GM19468 (cell line): ENCODE results near the gene SMCHD1.
"Not testable (repeated sequence)": the region's sequence is repeated elsewhere in the genome, so short reads cannot be mapped to it uniquely, and the experiment has no call there.

Experiments used
- ATAC-seq: cut with Tn5 transposase; IDR thresholded peaks from one replicate; pipeline ENCODE4 v1.9.1; 2021; ENCODE audit warnings: mild to moderate bottlenecking, moderate library complexity, moderate number of reproducible peaks; ENCODE audit not compliant: unreplicated experiment; ENCODE audit errors: extremely low read depth

The SMCHD1 gene

DNA sequence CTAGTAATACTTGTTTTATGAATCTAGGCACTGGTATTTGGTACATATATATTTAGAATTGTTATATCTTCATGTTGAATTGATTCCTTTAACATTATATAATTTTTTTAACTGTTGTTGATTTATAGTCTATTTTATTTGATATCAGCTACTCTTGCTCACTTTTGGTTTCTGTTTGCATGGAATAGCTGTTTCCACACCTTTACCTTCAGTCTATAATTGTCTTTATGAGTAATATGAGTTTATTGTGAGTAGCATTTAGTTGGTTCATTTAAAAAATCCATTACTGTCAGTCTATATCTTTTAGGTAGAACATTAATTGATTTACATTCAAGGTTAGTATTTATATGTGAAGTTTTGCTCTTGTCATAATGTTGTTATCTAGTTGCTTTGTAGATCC is 58.6 kb downstream of the SMCHD1 start:
- no peak for ATAC-seq

DNA sequence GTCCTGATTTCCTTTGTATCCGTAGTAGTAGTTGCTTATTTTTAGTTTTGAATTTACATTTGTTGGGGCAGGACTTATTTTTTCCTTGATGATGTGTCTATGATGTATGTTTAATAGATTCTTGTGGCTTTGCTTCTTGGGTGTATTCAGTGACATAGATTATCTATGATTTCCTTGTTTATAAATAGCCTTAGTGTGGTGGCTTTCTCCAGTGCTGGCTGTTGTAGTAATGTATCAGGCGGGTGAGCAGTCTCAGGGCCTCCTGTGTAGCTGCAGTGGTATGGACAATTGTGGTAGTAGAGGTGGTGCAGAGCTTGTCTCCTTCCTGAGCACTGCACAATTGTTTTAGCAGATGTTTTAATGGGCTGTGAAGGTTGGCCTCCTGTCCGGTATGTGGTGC is 60.5 kb downstream of the SMCHD1 start:
- no peak for ATAC-seq

DNA sequence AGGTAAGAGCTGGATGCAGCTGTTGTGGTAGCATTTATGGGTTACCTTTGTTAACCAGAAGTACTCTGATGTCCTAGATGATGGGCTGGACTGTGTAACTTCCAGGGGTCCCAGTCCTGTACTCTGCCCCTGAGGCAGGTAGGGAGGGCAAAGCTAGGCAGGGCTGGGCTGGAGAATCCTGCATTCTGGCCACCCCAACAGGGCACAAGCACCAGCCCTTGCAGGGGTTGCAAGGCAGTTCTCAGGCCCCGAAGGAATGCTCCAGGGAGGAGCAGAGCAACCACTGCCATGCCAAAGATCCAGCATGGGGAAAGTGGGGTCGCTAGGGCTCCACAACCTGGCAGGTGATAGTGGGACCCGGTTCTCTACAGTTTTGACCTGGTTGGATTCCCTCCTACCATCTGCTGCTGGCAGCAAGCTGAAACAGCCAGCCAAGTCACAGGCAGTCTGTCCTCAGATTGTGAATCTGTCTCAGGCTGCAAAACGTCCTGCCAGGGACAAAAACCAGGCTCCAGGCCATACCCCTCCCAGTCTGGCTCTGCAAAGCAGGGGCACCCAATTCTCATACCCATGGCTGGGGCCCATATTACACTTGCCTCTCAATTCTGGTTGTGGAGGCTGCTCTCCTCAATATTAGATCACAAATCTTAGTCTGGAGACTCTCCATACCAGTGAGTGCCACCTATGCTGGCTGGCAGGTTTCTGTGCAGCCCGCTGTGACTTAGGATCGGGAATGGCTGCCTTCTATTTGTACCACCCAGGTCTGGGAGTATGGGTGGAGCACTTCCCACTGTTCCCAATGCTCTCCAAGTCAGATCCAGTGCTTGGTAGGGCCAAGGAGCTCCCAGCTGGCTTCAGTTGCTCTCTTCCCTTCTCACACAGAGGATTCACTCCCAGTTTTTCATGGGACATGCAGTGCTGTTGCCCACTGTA is 61.1 kb downstream of the SMCHD1 start:
- no peak for ATAC-seq

DNA sequence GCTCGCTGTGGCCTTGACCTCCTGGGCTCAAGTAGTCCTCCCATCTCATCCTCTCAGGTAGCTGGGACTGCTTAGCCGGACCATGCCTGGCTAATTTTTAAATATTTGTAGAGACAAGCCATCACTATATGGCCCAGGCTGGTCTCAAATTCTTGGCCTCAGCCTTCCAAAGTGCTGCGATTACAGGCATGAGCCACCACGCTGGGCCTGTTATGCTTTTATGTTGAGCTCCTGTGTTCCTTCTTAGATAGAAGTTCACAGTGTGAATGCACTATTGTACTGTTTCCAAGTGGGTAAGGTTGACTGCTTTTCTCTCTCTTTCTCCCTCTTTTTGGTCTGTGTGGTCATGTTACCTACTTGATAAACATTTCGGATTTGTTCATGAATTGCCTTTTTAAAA is 61.9 kb downstream of the SMCHD1 start:
- ATAC-seq, result no peak

DNA sequence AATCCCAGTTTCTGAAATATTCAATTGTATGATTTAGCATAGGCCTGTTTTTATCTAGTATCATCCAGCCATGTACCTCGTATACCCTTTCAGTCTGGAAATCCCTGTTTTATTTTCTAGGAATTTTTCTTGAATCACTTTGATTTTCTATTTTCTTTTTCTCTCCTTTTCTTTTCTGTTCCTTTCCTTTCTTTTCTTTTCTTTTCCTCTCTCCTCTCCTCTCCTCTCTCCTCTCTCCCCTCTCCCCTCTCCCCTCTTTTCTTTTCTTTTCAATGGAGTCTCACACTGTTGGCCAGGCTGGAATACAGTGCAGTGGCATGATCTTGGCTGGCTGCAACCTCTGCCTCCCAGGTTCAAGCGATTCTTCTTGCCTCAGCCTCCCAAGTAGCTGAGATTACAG is 63.5 kb downstream of the SMCHD1 start:
- ATAC-seq, result no peak

DNA sequence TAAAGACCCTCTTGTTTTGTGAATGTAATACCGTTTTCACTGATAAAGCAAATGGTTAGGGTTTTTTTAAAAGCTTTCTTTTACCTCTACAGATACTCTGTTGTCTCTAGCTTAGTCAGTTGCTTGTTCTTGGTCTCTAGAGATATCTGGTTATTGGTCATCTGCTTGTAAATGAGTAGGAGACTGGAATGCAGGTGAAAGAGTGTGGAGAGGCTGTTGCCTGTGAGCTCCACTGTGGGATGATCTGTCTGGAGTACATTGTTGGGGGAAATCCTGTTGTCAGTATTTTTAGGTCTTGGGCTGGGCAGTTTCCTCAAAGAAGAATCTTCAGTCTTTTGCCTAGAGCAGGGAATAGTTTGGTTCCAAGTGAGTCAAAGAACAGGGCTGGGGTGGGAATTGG is 67.7 kb downstream of the SMCHD1 start:
- ATAC-seq, result no peak

DNA sequence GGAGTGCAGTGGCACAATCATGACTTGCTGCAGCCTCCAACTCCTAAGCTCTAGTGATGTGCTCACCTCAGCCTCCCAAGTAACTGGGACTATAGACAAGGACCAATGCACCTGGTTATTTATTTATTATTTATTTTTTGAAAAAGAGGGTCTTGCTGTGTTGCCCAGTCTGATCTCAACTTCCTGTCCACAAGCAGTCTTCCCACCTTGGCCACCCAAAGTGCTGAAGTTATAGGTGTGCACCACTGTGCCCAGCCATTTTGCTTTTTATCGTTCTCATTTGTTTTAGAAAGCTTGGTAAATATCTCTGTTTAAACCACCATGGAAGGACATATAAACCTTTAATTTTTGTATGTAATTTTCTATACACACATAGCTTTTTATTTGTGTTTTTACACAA is 74.2 kb downstream of the SMCHD1 start:
- no peak for ATAC-seq

DNA sequence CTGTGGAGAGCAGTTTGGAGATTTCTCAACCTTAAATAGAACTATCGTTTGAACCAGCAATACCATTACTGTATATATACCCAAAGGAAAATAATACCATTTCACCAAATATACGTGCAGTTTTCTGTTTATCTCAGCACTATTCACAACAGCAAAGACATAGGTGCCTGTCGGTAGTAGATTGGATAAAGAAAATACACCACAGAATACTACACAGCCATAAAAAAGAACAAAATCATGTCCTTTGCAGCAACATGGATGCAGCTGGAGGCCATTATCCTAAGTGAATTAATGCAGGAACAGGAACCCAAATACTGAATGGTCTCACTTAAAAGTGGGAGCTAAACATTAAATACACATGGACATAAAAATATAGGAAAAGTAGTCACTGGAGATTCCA is 81.3 kb downstream of the SMCHD1 start:
- no peak for ATAC-seq

DNA sequence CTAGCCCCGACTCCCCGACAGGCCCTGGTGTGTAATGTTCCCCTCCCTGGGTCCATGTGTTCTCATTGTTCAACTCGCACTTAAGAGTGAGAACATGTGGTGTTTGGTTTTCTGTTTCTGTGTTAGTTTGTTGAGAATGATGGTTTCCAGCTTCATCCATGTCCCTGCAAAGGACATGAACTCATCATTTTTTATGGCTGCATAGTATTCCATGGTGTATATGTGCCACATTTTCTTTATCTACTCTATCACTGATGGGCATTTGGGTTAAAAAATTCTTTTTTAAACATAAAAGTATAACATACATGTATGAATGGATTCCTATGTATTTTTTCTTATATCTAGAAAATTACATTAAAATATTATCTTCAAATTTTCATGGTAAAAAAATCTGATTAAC is 84.6 kb downstream of the SMCHD1 start:
- ATAC-seq, result not testable (repeated sequence)

DNA sequence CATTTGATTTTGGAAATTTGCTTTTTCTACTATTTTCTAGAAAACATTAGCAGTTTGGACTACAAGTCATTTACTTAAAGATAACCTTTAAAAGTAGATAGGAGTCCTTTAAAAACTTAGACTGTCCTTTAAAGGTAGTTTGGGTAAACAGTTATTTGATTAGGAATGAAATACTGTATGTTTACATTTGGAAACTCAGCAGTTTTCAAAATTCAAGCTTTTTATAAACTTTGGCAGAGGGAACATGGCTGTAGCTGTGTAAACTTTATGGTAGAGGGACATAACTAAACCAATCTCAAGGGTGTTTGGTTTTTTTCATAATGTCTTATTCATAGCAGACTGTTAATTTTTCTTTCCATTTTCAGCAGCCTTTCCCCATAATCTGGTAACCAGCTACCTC is 90.7 kb downstream of the SMCHD1 start:
- no peak for ATAC-seq

DNA sequence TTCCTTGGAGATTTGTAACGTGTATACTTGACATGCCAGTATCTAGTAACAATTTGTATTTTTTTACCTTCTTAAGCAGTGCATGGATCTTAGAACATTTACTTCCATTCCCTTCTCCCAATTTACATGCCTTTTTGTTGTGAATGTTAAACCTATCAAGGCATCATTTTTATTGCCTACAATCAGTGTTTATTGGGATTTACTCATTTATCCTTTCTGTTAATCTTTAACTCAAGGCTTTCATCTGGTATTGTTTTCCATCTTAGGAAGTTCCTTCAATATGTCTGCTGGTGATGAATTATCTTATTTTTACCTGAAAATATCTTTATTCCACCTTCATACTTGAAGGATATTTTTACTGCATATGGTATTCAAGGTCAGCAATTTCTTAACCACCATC is 102.8 kb downstream of the SMCHD1 start:
- no peak for ATAC-seq

DNA sequence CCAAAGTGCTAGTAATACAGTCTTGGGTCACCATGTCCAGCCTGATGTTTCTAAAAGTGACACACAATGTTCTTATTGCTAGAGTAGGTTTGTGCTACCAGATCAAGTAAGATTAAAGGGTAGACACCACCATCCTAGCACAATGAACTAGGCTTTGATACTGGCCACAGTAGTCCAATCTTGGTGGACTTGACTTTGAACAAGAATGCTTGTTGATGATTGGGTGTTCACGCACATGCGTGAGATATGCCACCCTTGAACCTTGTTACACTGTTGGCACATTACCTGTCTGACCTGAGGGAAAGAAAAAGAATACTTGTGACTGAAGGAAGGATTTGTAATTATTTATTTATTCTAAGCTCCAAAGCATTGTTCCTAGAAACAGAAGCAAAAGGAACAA is 119.1 kb downstream of the SMCHD1 start:
- ATAC-seq, result no peak

DNA sequence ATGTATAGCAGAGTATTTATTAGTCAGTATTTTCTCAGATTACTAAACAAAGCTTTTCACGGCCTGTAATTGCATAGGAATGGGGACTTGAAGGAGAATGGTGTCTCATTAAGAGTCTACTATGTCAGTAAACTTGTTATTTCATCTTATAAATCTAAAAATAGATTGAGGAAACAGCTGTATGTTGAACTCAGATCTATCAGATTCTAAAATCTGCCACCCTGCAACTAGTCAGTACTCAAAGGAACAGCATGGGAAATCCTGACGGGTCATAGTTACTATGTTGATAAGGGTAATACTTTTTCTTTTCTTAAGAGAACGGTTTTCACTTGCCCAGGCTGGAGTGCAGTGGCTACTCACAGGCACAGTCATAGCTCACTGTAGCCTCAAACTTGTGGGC is 121.1 kb downstream of the SMCHD1 start:
- no peak for ATAC-seq

DNA sequence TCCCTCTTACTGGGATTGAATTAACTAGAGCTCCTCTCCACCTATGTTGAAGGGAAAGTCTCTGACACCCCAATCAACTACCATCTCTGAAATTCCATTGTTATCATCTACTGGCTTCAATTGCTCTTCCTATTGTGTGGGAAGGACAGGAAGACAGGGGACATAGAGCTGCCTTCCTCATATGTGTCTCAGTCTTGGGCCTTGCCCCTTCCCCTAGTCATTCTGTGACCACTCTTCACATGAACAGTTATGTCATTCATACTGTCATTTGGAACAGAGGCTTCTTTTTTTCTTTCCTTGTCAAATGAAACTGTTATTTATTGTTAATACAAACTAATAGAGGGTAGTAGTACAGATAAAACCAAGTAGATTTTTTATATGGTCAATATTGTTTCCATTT is 121.7 kb downstream of the SMCHD1 start:
- no peak for ATAC-seq

DNA sequence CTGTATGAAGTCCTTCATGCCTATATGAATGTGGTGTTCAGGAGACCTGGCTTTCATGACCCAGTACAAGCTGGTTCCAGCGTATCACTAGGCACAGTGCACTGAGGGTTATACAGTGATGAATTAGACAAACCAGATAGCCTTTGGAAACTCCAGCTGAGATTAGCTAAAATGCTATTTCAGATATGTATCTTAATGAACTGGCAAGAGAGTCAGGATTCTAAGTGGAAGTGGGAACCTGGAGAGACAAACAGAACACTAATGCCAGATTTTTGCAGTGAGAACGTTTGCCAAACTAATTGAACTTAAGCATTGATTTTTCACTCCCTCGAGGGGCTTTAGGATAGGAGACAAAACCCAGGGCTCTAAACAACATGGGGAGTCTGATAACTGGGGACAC is 125.2 kb downstream of the SMCHD1 start:
- ATAC-seq, result no peak

DNA sequence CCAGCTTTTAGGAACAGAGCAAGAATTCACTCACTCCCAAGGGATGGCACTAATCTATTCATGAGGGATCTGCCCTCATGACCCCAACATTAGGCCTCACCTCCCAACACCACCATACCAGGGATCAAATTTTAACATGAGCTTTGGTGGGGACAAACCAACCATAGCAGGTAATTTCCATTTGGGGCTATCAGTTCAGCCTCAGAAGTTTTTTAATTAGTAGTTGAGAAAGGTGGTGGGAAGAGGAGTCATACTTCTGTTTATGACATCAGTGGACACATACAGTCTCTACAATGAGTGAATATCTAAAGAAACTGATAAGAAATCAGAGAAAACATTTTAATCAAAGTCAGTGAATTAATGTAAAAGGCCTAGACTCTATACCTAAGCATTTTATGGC is 131.7 kb downstream of the SMCHD1 start:
- no peak for ATAC-seq

DNA sequence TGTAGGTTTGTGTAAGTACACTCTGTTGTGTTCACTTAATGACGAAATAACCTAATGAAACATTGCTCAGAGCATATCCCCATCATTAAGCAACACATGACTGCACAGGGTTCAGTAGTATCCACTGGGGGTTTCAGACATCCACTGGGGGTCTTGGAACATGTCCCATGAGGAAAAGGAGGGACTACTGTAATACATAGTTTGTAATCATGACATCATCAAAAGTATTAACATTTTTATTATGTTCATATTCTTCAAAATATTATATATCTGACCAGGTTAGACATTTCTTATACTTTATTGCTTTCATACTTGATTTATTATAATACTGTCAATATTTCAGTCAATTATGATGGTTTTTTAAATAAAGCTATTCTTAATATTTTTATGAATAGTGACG is 136.9 kb downstream of the SMCHD1 start:
- no peak for ATAC-seq

DNA sequence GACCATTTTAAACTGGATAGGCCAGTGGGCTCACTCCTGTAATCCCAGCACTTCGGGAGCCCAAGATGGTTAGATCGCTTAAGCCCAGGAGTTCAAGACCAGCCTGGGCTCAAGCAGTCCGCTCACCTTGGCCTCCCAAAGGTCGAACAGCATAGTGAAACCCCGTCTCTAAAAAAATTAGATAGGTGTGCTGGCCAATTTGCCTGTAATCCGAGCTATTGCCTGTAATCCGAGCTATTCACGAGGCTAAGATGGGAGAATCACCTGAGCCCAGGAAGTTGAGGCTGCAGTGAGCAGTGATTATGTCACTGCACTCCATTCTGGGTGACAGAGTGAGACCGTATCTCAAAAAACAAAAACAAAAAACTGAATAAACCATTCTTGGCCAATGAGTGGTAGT is 138.6 kb downstream of the SMCHD1 start:
- no peak for ATAC-seq

DNA sequence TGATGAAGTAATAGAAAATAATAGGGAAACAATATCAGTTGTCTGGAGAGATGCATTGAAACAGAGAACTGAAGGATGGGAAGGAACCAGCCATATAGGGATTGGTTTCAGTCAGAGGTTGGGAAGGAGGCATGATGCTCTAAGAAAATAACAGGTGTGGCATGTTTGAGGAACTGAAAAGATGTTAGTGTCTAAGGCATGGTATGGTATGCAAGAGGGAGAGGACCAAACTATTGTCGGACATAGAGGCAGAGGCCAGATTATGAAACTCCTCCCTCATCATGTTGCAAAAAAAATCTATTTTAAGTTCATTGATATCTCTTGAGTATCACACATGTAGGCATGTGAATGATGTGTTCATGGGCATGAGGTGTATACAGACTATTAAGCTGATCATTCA is 142.4 kb downstream of the SMCHD1 start:
- ATAC-seq, result no peak

DNA sequence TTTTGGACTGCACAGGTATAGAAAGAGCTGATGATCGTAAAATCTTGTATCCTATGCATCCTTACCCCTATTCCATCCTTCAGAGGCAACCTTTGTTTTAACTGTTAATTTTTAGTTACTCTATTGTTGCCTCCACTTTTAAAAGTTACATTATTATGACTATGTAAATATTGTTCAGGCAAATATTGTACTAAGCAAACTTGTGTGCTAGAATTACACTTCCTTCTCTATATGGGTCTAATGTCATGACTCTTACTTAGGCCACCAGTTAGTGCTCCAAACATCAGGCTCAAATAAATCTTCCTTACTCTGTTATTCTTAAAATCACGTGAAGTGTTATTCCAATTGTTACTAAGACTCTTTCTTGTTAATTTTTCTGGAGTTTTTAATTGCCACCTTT is 143.8 kb downstream of the SMCHD1 start:
- no peak for ATAC-seq

DNA sequence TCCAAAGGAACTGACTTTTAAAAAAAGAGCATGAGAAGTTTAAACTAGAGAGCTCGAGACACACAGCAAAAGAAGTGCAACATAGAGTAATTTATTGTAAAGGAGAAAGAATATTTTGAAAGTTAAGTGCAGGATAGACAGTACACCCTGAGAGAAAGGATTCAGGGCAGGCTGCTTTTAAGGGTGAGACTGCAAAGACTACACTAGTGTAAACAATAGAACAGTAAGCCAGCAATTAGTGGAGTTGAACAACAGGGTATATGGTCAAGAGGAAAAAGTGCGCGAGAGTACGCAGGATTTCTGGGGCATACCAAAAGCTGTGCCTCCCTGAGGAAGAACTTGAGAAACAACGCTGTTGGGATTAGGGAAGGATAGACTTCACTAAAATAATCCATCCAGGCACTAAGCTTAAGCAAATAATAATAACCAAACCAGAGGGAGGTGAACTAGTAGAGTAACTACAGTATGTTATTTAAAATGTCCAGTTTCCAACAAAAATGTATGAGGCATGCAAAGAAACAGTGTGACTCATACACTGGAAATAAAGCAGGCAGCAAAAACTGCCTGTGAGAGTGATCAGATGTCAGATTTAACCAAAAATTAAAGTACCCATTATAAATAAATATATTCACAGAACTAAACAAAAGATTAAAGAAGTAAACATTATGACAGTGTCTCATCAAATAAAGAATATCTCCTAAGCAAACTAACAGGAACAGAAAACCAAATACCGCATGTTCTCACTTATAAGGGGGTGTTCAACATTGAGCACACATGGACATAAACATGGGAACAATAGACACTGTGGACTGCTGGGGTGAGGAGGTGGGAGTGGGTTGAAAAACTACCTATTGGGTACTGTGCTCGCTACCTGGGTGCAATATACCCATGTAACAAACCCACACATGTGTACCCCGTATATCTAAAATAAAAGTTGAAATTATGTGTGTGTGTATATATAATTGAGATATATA is 150.7 kb downstream of the SMCHD1 start:
- no peak for ATAC-seq
